ENCODE results near the gene MED13L.

MED13L gene

GRCh38 chr12:116216022-116216756 is 61.3 kb downstream of the MED13L start:
- no peak for ATAC-seq (ENCODE audit: low read depth)
- no peak overlapping the region for H3K27ac ChIP-seq (ENCODE audit: poor library complexity, severe bottlenecking)
- TF ChIP-seq, protein P1, sequence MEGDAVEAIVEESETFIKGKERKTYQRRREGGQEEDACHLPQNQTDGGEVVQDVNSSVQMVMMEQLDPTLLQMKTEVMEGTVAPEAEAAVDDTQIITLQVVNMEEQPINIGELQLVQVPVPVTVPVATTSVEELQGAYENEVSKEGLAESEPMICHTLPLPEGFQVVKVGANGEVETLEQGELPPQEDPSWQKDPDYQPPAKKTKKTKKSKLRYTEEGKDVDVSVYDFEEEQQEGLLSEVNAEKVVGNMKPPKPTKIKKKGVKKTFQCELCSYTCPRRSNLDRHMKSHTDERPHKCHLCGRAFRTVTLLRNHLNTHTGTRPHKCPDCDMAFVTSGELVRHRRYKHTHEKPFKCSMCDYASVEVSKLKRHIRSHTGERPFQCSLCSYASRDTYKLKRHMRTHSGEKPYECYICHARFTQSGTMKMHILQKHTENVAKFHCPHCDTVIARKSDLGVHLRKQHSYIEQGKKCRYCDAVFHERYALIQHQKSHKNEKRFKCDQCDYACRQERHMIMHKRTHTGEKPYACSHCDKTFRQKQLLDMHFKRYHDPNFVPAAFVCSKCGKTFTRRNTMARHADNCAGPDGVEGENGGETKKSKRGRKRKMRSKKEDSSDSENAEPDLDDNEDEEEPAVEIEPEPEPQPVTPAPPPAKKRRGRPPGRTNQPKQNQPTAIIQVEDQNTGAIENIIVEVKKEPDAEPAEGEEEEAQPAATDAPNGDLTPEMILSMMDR (IDR thresholded peaks at IDR 0.05; ENCODE audit: poor library complexity, severe bottlenecking) = no peak
- no peaks in the 10 kb centered on the region for H3K4me1 ChIP-seq (ENCODE audit: insufficient read depth, poor library complexity, severe bottlenecking)
- no peaks in the 10 kb centered on the region for H3K9me3 ChIP-seq (ENCODE audit: severe bottlenecking)
- H3K4me3 ChIP-seq (ENCODE audit: severe bottlenecking) = no peak overlapping the region
- no peaks in the 10 kb centered on the region for H3K36me3 ChIP-seq (ENCODE audit: low read depth)
- no peaks in the 10 kb centered on the region for H3K27me3 ChIP-seq (ENCODE audit: insufficient read depth, poor library complexity, severe bottlenecking)
- DNase-seq (ENCODE audit: low spot score) = no peak

DNA sequence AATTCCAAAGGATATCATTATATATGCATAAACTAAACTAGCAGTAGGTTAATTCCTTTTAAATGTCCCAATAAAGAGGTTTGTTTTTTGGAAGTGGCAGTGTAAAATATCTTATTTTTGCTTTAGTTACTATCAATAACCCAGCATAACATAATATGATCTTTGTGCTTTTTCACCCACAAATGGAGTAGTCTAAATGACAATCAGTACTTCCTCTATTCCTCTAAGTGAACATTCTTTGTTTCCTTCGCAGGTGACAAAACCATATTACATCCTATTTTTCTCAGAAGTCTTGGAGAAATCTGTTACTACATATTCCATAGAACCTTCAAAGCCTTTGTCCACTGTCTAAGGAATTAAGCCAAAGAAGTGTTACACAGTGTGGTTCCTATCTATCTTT is 62.5 kb downstream of the MED13L start:
- ATAC-seq (ENCODE audit: low read depth) = no peak
- Histone ChIP-seq H3K4me3 (ENCODE audit: severe bottlenecking) (no peak overlapping the region), H3K9me3 (ENCODE audit: severe bottlenecking) (no peaks in the 10 kb centered on the region), H3K27ac (ENCODE audit: poor library complexity, severe bottlenecking) (no peak overlapping the region), H3K27me3 (ENCODE audit: insufficient read depth, poor library complexity, severe bottlenecking) (no peaks in the 10 kb centered on the region), H3K36me3 (ENCODE audit: low read depth) (no peaks in the 10 kb centered on the region), H3K4me1 (ENCODE audit: insufficient read depth, poor library complexity, severe bottlenecking) (no peaks in the 10 kb centered on the region)
- no peak for DNase-seq (ENCODE audit: low spot score)
- TF ChIP-seq, protein P1 (IDR thresholded peaks at IDR 0.05; ENCODE audit: poor library complexity, severe bottlenecking) = no peak

- no peaks in the 10 kb centered on the region for H3K4me1 ChIP-seq (ENCODE audit: insufficient read depth, poor library complexity, severe bottlenecking)
- no peak for DNase-seq (ENCODE audit: low spot score)
- H3K4me3 ChIP-seq (ENCODE audit: severe bottlenecking) = no peak overlapping the region
- no peaks in the 10 kb centered on the region for H3K27me3 ChIP-seq (ENCODE audit: insufficient read depth, poor library complexity, severe bottlenecking)
- H3K9me3 ChIP-seq (ENCODE audit: severe bottlenecking) = no peaks in the 10 kb centered on the region
- no peak overlapping the region for H3K27ac ChIP-seq (ENCODE audit: poor library complexity, severe bottlenecking)
- ATAC-seq (ENCODE audit: low read depth) = no peak
- H3K36me3 ChIP-seq (ENCODE audit: low read depth) = no peaks in the 10 kb centered on the region
- TF ChIP-seq, protein P1 (IDR thresholded peaks at IDR 0.05; ENCODE audit: poor library complexity, severe bottlenecking) = no peak
Observed at GRCh38 chr12:116213885-116214527, 63.5 kb downstream of the MED13L start.

DNA sequence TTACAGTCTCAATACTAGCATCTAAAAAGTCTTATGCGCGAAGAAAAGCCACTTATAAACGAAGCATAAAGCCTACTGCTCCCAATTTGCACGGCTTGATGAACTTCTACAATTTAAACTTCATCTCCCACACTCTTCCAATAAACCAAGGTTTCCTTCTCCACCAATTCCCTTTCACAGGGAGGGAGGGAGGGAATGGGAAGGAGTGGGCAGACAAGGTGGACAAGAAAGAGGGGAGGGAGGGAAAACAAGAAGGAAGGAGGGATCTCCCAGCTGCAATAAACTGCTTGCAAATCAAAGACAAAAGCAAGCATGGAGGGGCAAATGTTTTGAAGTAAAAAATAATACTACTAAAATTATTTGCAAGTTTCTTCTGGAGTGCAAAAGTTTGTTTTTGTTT is 64.5 kb downstream of the MED13L start:
- Histone ChIP-seq H3K9me3 (ENCODE audit: severe bottlenecking) (no peaks in the 10 kb centered on the region), H3K4me1 (ENCODE audit: insufficient read depth, poor library complexity, severe bottlenecking) (no peaks in the 10 kb centered on the region), H3K4me3 (ENCODE audit: severe bottlenecking) (no peak overlapping the region), H3K36me3 (ENCODE audit: low read depth) (no peaks in the 10 kb centered on the region), H3K27ac (ENCODE audit: poor library complexity, severe bottlenecking) (no peak overlapping the region), H3K27me3 (ENCODE audit: insufficient read depth, poor library complexity, severe bottlenecking) (no peaks in the 10 kb centered on the region)
- TF ChIP-seq, protein P1 (IDR thresholded peaks at IDR 0.05; ENCODE audit: poor library complexity, severe bottlenecking) = no peak
- ATAC-seq (ENCODE audit: low read depth) (no peak), DNase-seq (ENCODE audit: low spot score) (no peak)

- no peaks in the 10 kb centered on the region for H3K9me3 ChIP-seq (ENCODE audit: severe bottlenecking)
- H3K4me1 ChIP-seq (ENCODE audit: insufficient read depth, poor library complexity, severe bottlenecking) = no peaks in the 10 kb centered on the region
- TF ChIP-seq, protein P1 (IDR thresholded peaks at IDR 0.05; ENCODE audit: poor library complexity, severe bottlenecking) = no peak
- ATAC-seq (ENCODE audit: low read depth) (no peak), DNase-seq (ENCODE audit: low spot score) (no peak)
- H3K36me3 ChIP-seq (ENCODE audit: low read depth) = no peaks in the 10 kb centered on the region
- H3K27ac ChIP-seq (ENCODE audit: poor library complexity, severe bottlenecking) = no peak overlapping the region
- no peaks in the 10 kb centered on the region for H3K27me3 ChIP-seq (ENCODE audit: insufficient read depth, poor library complexity, severe bottlenecking)
- no peak overlapping the region for H3K4me3 ChIP-seq (ENCODE audit: severe bottlenecking)
Observed at GRCh38 chr12:116210762-116211161, 66.7 kb downstream of the MED13L start.
